Measurements from ENCODE around the gene NCOA3.
"Not testable (repeated sequence)": the region's sequence is repeated elsewhere in the genome, so short reads cannot be mapped to it uniquely, and the experiment has no call there.

NCOA3 gene

DNA sequence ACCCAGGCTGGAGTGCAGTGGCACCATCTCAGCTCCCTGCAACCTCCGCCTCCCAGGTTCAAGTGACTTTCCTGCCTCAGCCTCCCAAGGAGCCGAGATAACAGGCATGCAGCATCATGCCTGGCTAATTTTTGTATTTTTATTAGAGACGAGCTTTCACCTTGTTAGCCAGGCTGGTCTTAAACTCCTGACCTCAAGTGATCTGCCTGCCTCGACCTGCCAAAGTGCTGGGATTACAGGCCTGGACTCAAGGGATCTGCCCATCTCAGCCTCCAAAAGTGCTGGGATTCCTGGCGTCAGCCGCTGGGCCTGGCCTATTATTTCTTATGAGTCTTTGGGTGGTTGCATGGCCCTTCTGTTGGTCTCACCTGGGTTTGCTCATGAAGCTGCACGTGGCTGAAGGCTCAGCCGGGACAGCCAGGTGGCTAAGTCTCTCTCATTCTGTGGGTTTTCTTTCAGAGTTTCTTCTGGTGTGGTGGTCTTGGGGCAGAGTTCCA is 45.6 kb upstream of the NCOA3 start:
- Mint-ChIP-seq H3K4me3 (no peak overlapping the region), H3K27me3 (ENCODE audit: low read depth, poor library complexity) (peaks cover 8% of the 10 kb centered on the region), H3K4me1 (no peaks in the 10 kb centered on the region), H3K36me3 (ENCODE audit: low read depth) (no peaks in the 10 kb centered on the region), H3K27ac (peak overlapping the region; percentile 10), H3K9me3 (no peaks in the 10 kb centered on the region)
- DNase-seq = no peak
- no peak for TF ChIP-seq CTCF (IDR thresholded peaks at IDR 0.05)

GRCh38 chr20:47456952-47457724 is 44.5 kb upstream of the NCOA3 start:
- no peak overlapping the region for H3K4me3 Mint-ChIP-seq
- no peaks in the 10 kb centered on the region for H3K4me1 Mint-ChIP-seq
- peaks cover 8% of the 10 kb centered on the region for H3K27me3 Mint-ChIP-seq (ENCODE audit: low read depth, poor library complexity)
- no peak for DNase-seq
- no peak overlapping the region for H3K27ac Mint-ChIP-seq
- no peaks in the 10 kb centered on the region for H3K9me3 Mint-ChIP-seq
- no peak for TF ChIP-seq CTCF (IDR thresholded peaks at IDR 0.05)
- H3K36me3 Mint-ChIP-seq (ENCODE audit: low read depth) = no peaks in the 10 kb centered on the region

- not testable (repeated sequence) for H3K27ac Mint-ChIP-seq; H3K27me3 Mint-ChIP-seq (ENCODE audit: low read depth, poor library complexity); DNase-seq; H3K36me3 Mint-ChIP-seq (ENCODE audit: low read depth); H3K9me3 Mint-ChIP-seq; H3K4me3 Mint-ChIP-seq; H3K4me1 Mint-ChIP-seq
Observed at GRCh38 chr20:47458280-47459050, 43.2 kb upstream of the NCOA3 start.

- TF ChIP-seq CTCF (IDR thresholded peaks at IDR 0.05) = no peak
- no peak overlapping the region for H3K4me3 Mint-ChIP-seq
- H3K36me3 Mint-ChIP-seq (ENCODE audit: low read depth) = no peaks in the 10 kb centered on the region
- H3K9me3 Mint-ChIP-seq = no peaks in the 10 kb centered on the region
- DNase-seq = no peak
- no peaks in the 10 kb centered on the region for H3K4me1 Mint-ChIP-seq
- peaks cover 3% of the 10 kb centered on the region for H3K27me3 Mint-ChIP-seq (ENCODE audit: low read depth, poor library complexity)
- no peak overlapping the region for H3K27ac Mint-ChIP-seq
Observed at GRCh38 chr20:47459344-47460073, 42.2 kb upstream of the NCOA3 start.

- not testable (repeated sequence) for H3K4me3 Mint-ChIP-seq; H3K9me3 Mint-ChIP-seq; H3K27me3 Mint-ChIP-seq (ENCODE audit: low read depth, poor library complexity); H3K36me3 Mint-ChIP-seq (ENCODE audit: low read depth); H3K27ac Mint-ChIP-seq; DNase-seq; H3K4me1 Mint-ChIP-seq
Observed at GRCh38 chr20:47460761-47461112, 41.0 kb upstream of the NCOA3 start.

DNA sequence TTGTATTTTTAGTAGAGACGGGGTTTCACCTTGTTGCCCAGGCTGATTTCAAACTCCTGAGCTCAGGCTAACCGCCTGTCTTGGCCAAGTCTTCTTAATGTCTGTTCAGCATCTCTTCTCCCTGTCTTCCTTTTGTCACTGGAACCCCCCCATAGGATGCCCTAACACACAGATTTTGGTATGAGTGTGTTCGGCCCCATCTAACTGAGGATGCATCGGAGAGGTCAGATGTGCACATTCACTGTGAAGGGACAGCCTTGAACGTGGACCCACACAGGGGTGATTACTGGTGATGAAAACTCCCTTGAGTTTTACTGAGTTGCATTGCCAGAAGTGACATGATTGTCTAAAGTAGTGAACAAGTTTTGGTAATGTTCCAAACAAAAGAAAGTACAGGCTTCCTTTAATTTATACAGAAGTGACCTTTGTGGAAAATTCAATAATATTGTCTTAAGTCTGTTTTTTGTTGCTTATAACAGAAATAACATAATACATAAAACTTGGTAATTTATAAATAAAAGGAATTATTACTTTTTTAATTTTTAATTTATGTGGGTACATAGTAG is 40.5 kb upstream of the NCOA3 start:
- Mint-ChIP-seq H3K9me3 (no peaks in the 10 kb centered on the region), H3K4me1 (no peaks in the 10 kb centered on the region), H3K27me3 (ENCODE audit: low read depth, poor library complexity) (peaks cover 3% of the 10 kb centered on the region), H3K27ac (no peak overlapping the region), H3K36me3 (ENCODE audit: low read depth) (no peaks in the 10 kb centered on the region), H3K4me3 (no peak overlapping the region)
- no peak for DNase-seq
- TF ChIP-seq CTCF (IDR thresholded peaks at IDR 0.05) = no peak

DNA sequence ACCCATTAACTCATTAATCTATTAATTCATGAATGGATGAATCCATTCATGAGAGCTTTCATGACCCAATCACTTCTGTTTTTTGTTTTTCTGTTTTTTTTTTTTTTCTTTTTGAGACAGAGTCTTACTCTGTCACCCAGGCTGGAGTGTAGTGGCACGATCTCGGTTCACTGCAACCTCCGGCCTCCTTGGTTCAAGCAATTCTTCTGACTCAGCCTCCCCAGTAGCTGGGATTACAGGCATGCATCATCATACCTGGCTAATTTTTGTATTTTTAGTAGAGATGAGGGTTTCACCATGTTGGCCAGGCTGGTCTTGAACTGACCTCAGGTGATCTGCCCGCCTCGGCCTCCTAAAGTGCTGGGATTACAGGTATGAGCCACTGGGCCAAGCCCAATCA is 39.8 kb upstream of the NCOA3 start:
- H3K4me1 Mint-ChIP-seq; H3K27me3 Mint-ChIP-seq (ENCODE audit: low read depth, poor library complexity); H3K27ac Mint-ChIP-seq; H3K4me3 Mint-ChIP-seq; DNase-seq; H3K9me3 Mint-ChIP-seq; H3K36me3 Mint-ChIP-seq (ENCODE audit: low read depth): not testable (repeated sequence)

Measured in nephron progenitor cell (in vitro differentiated cells).